RPMI7951 (cell line): ENCODE measurements around the gene NPLOC4. TPM values are rescaled to one million over a fixed set of nuclear protein-coding genes. Genes with fewer than 3 reads are reported as not detected.
"Not testable (repeated sequence)": the region's sequence is repeated elsewhere in the genome, so short reads cannot be mapped to it uniquely, and the experiment has no call there.

Experiments used
- DNase-seq: peaks from one replicate; pipeline ENCODE4 v3.0.0-alpha.2; 2012; ENCODE audit warnings: low read depth
- total RNA-seq: library from RNA; depleted of rRNA; stranded (reverse); fragments of >200 nt; shearing (Covaris generic); gene quantifications from 2 replicates; pipeline ENCODE4 v1.2.3, GENCODE V29; 2014

NPLOC4 gene
- total RNA-seq, 1 experiment from 2014 or later: 26.9 TPM

DNA sequence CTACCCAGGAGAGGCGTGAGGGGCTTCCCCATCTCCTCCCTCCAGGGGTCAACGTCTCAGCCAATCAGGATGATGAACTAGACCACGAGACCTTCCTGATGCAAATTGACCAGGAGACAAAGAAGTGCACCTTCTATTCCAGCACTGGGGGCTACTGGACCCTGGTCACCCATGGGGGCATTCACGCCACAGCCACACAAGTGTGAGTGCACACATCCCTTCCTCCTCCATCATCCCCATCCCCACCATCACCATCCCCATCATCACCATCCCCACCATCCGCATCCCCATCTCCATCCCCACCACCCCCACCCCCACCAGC lies 101.9 kb downstream of the NPLOC4 start:
- DNase-seq: no peak

DNA sequence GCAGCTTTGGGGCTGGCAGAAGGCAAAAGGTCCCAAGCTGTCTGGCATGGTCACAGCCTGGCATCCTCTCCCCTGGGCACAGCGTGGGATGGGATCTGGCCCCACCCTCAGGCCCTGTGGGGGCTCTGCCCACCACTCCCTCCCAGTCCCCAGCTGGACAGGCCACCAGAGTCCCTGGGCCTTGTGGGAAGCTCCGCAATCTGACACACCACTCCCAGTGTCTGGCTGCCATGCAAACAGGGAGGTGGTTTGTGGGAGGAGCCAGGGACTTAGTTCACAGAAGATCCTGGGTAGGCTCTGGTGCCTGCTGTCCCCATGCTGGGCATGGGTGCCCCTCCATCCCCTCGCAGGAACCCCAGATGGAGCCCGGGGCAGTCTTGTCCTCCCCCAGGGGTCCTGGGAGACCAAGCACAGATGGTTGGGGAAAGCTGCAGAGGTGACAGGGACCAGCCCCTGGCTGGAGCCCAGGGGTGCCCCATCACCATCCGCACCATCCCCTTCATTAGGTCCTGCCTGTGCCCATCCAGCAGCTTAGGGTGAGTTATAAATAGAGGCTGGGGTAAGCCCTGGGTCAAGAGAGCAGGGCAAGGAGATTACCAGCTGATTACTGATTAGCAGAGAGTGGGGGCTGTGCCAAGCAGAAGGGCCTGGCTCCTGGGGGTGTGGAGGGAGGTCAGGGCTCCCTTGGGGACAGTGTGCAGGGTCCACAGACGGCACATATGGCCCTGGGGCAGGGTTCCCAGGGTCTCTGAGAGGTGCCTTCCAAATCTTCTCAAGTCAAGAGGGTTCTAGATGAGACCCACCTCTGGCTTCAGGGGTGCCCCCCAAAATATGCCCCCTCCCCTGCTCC lies 102.5 kb downstream of the NPLOC4 start:
- no peak for DNase-seq

DNA sequence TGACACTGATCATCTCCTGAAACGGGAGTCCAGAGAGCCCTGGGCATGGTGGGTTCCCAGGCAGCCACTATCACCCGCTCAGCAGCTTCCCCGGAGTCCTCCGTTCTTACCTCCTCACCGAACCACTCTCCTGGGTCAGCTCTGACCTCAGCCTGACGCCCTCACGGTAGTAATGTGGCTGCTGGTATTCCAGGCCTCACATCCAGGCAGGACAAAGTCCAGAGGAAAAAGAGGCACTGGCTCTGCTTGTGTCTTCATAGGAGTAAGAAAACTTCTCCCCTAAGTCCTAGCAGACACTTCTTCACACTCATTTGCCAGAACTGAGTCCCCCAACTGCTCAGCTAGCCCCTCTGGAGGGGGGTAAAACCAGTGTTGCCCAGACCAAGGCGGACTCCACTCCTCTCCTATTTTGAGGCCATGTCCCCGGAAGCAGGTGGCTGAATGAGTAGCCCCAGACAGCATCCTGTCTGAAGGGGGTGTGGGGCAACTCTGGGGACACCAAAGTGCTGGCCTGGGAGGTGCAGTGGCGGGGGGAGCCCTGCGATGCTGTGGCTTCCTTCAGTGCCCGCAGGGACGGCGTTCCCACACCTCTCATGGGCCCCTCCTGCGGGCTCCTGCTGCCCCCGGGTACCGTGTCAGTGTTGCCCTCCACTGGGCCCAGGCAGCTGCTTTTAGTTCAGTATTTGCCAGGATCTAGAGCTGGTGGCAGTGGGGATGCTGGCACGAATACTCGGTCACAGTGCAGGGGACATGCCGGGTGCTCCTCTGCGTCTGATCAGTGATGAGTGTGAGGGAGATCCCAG lies 103.4 kb downstream of the NPLOC4 start:
- DNase-seq: no peak

GRCh38 chr17:81532490-81533287 lies 104.2 kb downstream of the NPLOC4 start:
- DNase-seq: no peak

GRCh38 chr17:81531998-81532404 lies 104.9 kb downstream of the NPLOC4 start:
- DNase-seq: not testable (repeated sequence)

- DNase-seq: not testable (repeated sequence)
Observed at GRCh38 chr17:81531013-81531412, 105.9 kb downstream of the NPLOC4 start.

GRCh38 chr17:81529437-81529803 lies 107.5 kb downstream of the NPLOC4 start:
- no peak for DNase-seq

DNA sequence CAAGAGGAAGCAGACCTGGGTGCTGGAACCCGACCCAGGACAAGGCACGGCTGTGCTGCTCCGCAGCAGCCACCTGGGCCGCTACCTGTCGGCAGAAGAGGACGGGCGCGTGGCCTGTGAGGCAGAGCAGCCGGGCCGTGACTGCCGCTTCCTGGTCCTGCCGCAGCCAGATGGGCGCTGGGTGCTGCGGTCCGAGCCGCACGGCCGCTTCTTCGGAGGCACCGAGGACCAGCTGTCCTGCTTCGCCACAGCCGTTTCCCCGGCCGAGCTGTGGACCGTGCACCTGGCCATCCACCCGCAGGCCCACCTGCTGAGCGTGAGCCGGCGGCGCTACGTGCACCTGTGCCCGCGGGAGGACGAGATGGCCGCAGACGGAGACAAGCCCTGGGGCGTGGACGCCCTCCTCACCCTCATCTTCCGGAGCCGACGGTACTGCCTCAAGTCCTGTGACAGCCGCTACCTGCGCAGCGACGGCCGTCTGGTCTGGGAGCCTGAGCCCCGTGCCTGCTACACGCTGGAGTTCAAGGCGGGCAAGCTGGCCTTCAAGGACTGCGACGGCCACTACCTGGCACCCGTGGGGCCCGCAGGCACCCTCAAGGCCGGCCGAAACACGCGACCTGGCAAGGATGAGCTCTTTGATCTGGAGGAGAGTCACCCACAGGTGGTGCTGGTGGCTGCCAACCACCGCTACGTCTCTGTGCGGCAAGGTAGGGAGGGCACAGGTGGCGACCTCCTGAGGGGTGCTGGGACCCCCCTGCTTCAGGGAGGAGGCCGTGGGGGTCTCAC lies 108.1 kb downstream of the NPLOC4 start:
- no peak for DNase-seq

GRCh38 chr17:81528384-81528650 lies 108.6 kb downstream of the NPLOC4 start:
- no peak for DNase-seq

GRCh38 chr17:81527591-81528383 lies 109.1 kb downstream of the NPLOC4 start, which contains the start of gene FSCN2:
Gene FSCN2, plus strand, starts transcription at chr17:81528377. Its CDS starts 155 bp downstream, at chr17:81528532.
- no peak for DNase-seq

GRCh38 chr17:81526662-81527571 lies 110.0 kb downstream of the NPLOC4 start:
- DNase-seq: no peak

- no peak for DNase-seq
Observed at GRCh38 chr17:81524865-81525159, 112.1 kb downstream of the NPLOC4 start.

- DNase-seq: no peak
Observed at GRCh38 chr17:81524039-81524864, 112.7 kb downstream of the NPLOC4 start.

DNA sequence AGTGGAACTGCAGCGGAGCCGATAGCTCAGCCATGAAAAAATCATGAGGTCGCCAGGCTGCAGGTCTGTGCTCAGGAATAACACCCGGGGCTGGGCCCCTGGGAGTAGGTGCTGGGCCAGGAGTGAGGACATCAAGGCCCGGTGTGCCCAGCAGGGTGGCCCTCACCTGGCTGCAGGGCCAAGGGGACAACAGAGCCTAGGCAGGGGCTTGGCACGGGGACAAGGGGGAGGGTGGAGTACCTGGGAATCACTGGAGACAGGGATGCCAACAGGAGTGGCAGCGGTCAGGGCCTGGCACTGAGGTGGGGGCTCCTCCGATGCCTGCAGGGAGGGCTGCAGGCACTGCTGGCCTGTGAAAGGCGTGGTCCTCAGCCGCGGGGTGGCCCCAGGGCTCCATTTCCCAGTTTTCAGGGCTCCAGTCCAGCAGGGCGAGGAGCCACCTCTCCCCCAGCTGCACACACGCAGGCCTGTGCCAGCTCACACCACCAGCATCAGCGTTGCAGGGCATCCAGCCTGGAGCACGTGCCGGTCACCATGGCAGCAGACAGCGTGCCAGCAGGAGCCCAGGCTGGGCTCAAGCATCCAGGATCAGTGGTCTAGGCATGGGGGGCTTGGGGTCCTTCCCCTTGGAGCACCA lies 113.4 kb downstream of the NPLOC4 start:
- peak; percentile 46 for DNase-seq

DNA sequence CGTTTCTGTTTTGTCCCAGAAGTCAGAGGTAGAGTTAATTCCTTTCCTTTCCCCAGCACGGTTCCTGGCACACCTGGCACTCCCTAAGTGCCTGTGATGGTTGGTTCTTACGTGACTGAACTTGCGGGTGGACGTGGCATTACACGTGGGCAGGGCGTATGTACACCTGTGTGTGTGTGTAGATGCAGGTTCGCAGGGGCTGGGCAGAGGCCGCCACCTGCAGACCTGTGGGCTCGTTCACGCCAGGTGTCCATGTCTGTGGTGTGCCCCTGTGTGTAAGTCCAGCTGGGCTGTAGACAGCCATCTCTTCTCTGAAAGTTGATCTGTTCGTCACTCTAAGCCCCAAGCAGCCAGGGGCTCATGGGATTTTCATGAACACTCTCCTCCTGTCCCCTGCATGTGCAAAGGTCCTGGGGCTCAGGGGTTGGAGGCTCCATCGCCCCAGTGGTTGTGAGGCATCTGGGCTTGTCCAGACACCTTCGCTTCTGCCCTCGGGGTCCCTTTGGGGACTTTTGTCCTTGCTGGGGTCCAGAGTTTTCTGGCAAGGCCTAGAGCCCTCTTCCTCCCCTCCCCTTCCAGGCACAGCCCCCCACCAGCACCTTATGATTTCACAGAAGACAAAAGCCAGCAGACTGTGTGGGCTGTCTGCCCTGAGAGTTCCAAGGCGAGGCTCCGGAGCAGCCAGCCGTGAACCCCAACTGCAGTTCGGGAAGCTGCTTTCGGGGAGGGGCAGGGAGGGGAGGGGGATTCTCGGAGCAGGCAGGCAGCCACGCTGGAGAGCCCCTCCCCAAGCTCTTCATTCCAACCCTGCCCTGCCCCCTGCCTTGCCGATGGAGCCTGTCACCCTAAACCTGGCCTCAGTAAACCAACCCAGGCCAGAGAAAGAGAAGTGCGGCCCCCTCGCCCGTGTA lies 114.2 kb downstream of the NPLOC4 start:
- DNase-seq: no peak

- DNase-seq: no peak
Observed at GRCh38 chr17:81520021-81520901, 116.7 kb downstream of the NPLOC4 start.
